Kasumi-1 (cell line): ENCODE results near the gene NOP53.
A peak's percentile ranks its signal among the peaks of the same experiment; 100 is the strongest.
"Not testable (repeated sequence)": the region's sequence is repeated elsewhere in the genome, so short reads cannot be mapped to it uniquely, and the experiment has no call there.

ENCODE experiments used
- DNase-seq, 2 experiments: peaks; one replicate each; lab custom pipeline; 2025; lab: John Stamatoyannopoulos, UW

The NOP53 gene

DNA sequence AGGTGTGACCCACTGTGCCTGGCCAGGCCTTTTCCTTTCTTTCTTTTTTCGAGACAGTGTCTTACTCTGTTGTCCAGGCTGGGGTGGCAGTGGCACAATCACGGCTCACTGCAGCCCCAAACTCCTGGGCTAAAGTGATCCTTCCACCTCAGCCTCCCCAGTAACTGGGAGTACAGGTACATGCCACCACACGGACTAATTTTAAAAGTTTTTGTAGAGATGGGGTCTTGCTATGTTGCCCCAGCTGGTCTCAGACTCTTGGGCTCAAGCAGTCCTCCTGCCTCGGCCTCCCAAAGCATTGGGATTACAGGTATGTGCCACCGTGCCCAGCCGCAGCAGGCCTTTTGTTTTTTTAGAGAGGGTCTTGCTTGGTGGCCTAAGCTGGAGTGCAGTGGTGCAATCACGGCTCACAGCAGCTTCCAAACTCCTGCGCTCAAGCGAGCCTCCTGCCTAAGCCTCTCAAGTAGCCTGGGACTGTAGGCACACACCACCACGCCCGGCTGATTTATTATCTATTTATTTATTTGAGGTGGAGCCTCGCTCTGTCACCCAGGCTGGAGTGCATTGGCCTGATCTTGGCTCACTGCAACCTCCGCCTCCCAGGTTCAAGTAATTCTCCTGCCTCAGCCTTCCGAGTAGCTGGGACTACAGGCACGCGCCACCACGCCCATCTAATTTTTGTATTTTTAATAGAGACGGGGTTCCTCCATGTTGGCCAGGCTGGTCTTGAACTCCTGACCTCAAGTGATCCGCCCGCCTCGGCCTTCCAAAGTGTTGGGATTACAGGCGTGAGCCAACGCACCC lies 32.1 kb downstream of the NOP53 start:
- DNase-seq = not testable (repeated sequence)

- peak; percentile 46 to 66 for DNase-seq
Observed at GRCh38 chr19:47778049-47778953, 33.0 kb downstream of the NOP53 start, which contains the start of gene SELENOW. Gene SELENOW (plus strand): TSS chr19:47778703. CDS start chr19:47778786, 83 bp downstream.

DNA sequence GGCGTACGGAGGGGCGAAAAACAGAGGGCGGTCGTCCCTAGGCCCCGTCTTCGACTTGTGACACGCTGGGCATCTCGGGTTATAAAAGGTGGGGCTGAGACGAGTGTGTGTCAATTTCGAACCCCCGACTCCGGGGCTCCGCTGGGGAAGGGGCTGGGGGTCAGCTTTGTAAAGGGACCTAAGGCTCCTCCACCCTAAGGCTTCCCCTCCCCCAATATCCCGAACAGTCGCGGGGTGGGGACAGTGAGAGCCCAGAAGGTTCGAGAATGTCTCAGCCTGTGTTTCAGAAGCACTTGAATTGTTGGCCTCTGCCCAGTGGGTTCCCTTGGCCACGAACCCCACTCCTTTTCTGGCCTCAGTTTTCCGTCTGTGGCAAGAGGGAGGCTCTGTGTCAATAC lies 33.6 kb downstream of the NOP53 start:
- no peak for DNase-seq

- no peak for DNase-seq
Observed at GRCh38 chr19:47779524-47780214, 34.3 kb downstream of the NOP53 start.

DNA sequence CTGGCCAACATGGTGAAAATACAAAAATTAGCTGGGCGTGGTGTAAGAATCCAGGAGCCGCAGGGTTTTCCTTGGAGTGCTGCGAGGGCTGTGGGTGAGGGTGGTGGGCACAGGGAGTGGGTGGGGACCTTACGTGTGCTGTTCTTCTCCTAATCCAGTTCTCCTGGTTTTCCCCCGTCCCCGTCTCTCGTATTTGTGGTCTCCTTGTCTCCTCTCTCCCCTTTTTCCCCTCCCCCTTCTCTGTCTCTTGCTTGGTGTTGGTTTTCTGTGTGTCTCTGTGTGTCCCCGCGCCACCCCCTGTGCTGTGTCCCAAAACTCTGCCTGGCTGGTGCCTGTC lies 34.8 kb downstream of the NOP53 start:
- no peak for DNase-seq

DNA sequence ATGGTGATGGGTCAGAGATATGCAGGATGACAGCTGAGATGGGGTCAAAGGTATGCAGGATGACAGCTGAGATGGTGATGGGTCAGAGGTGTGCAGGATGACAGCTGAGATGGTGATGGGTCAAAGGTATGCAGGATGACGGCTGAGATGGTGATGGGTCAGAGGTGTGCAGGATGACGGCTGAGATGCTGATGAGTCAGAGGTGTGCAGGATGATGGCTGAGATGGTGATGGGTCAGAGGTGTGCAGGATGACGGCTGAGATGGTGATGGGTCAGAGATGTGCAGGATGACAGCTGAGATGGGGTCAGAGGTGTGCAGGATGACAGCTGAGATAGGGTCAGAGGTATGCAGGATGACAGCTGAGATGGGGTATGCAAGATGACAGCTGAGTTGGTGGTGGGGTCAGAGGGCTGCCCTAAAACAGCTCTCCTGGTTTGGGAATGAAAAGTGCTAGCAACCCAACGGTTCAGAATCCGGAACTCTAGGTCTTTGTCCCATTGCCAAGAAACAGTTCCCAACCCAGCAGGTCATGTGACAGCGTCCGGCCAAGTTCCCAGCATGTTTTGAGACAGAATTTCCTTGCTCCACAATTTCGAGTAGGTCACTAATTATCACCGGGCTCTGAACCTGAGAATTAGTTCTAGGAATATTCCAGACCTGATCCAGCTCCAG lies 36.4 kb downstream of the NOP53 start:
- no peak for DNase-seq

GRCh38 chr19:47786566-47786965 lies 41.2 kb downstream of the NOP53 start:
- DNase-seq = no peak

- not testable (repeated sequence) for DNase-seq
Observed at GRCh38 chr19:47787307-47787706, 42.0 kb downstream of the NOP53 start.

- not testable (repeated sequence) for DNase-seq
Observed at GRCh38 chr19:47789811-47790210, 44.5 kb downstream of the NOP53 start.

GRCh38 chr19:47790398-47790814 lies 45.1 kb downstream of the NOP53 start:
- DNase-seq = peak; percentile 61 to 78

- DNase-seq = no peak
Observed at GRCh38 chr19:47792616-47793015, 47.3 kb downstream of the NOP53 start.

DNA sequence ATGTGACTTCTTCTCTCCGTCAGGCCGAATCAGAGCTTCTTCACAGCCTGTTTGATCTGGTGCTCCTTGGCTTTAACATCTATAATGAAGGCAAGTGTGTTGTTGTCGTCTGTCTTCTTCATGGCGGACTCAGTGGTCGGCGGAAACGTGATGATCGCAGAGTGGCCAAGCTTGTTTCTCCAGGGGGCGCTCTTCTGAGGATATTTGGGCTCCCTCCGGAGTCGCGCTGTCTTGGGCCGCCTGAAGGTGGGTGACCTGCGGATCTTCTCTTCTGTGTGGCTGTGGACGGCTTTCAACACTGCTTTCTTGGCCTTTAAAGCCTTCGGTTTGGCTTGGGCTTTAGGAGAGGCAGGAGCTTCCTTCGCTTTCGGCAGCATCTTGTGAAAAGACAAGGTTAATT lies 49.2 kb downstream of the NOP53 start:
- no peak for DNase-seq

DNA sequence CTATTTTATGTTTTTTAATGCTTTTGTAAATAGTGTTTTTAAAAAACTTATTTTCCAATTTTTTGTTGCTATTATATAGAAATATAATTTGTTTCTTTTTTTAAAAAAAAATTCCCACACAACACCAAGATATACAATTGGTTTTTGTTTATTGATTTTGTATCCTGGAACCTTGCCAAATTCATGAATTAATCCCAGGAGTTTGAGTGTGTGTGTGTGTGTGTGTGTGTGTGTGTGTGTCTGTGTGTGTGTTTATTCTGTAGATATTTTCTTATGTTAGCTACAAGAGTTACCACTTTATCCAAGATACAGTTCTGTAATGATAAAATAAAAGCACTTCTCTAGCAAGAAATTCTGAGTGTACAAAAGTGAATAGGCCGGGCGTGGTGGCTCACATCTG lies 51.4 kb downstream of the NOP53 start:
- DNase-seq = no peak

DNA sequence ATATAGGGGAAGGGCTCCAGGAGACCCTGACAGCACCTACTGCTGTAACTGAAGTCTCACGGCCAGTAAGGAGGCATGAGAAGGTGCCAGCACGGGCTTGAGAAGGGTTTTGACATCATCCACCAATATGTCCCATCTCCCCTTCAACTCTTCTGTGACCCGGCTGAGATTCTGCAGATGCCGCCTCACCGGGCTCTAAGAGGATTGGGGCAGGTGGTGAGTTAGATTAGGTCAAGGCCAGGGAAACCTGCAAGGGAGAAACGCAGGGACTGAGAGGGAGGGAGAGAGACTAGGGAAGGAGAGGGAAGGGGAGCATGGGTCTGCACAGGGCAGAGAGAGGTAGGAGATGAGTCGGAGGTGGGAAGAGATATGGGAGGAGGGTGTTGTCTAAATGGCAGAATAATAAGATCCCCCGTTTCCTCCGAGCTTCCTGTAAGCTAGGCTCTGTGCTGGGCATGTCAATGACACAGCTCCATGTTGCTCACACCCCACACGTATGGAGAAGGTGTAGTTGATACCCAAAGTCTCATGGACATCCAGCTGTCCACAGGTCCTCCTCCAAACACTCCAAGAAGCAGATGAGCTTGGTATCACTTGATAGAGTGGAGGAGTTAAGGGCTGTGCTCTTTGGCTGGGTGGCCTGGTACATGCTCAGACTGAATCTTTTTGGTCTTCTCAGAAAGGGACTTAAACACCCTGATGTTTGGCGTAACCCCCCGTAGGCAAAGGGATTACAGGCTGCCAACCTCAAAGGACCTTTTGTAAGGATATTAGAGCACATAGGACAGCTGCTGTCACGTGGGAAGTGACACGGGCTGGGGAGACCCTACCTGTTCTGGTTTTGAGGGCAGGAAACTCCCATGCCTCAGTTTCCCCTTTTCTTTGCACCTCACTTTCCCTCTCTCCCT lies 52.9 kb downstream of the NOP53 start:
- DNase-seq = no peak

DNA sequence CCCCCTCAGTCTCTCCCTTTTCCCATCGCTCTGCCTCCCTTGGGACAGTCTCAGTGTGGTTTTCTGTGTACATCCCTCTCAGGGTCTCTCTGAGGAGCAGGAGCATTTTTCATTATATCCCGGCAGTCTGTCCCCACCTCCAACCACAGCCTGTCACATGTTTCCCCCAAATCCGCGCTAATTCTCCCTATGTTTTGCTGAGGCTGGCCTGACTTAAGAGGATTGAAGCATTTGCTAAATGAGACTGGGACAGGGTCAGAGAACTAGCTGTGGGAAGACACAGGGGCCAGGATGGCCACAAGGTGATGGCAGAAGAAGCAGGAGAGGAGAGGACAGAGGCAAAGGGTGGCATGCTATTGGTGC lies 53.5 kb downstream of the NOP53 start:
- DNase-seq = no peak

DNA sequence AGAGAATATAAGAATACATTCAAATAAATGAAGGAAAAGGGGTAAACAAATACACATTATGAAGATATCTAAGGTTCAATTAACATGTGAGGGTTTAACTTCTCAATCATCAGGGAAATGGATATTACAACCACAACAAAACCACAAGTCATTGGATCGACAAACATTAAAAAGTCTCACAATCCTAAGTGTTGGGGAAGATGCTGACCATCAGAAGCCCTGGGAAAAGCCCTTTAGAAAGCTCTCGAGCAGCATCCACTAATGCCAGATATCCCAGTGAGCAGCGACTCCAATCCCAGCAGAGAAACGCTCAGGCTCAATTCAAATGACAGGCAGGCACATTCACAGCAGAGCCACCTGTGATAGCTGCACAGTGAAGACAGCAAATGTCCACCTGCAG lies 55.9 kb downstream of the NOP53 start:
- DNase-seq = no peak

DNA sequence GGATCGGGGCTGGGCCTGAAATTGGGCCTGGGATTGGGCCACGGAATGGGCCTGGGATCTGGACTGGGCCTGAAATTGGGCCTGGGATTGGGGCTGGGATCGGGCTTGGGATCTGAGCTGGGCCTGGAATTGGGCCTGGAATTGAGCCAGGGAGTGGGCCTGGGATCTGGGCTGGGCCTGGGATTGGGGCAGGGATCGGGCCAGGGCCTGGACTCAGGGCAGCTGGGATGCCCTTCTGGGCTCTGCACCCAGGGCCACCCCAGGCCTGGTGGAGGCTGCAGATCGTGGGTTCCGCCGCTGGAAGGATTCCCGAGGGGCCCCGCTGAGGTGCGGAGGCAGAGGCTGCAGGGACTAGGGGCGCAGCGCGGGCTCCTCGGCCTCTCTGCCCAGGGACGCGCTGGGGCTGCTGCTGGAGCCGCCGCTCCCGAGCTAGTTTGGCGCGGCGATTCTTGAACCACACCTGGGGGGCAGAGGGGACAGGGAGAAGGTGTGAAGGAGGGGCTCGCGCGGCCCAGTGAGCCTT lies 57.2 kb downstream of the NOP53 start:
- no peak for DNase-seq

GRCh38 chr19:47803148-47803547 lies 57.8 kb downstream of the NOP53 start:
- DNase-seq = not testable (repeated sequence)

DNA sequence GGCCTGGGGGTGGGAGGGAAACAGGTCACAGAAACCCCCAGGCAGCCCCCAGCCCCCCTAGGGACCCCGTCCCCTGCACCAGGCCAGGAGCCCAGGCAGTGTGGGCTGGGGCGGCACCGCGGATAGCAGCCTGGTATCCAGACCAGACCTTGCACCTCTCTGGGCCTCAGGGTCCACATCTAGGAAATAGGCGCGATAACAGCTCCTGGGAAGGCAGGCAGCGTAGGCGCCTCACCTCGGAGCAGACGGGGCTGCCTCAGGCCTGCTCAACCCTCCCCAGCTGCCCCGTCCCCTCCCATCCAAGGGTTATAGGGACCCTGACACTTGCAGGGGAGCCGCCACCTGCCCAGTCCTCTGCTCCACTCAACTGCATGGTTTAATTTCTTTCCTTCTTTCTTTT lies 58.3 kb downstream of the NOP53 start:
- DNase-seq = not testable (repeated sequence)

- DNase-seq = not testable (repeated sequence)
Observed at GRCh38 chr19:47804451-47804850, 59.1 kb downstream of the NOP53 start, which contains the start of gene TPRX1. Gene TPRX1 (minus strand): TSS chr19:47804551. CDS start chr19:47804539, 12 bp downstream.
